Left ventricle myocardium superior (tissue), 1 donor: ENCODE results near the gene RASSF8. TPM values are rescaled to one million over a fixed set of nuclear protein-coding genes. Genes with fewer than 3 reads are reported as not detected.

Experiments used
- ATAC-seq: fragments of 200-7000 bp; cut with Tn5 transposase; one replicate; pipeline ENCODE4 v1.9.1; 2020; ENCODE audit warnings: mild to moderate bottlenecking, moderate library complexity
- DNase-seq: peaks from one replicate; pipeline ENCODE4 v3.0.0-alpha.2; 2020
- intact Hi-C: fragments of 100-400 bp; cut with micrococcal nuclease; formaldehyde crosslinking; loops from one replicate; pipeline ENCODE4 v1.11.0; 2022
- long read RNA-seq: library from polyadenylated mRNA; unstranded; transcript quantifications from one replicate; pipeline ENCODE4 v2.0.0, GENCODE V29; 2021
- total RNA-seq: library from RNA; stranded (reverse); fragmentation: NEBNext Ultra II Directional; extraction: Animal tissue kit (Norgen Biotek cat#: 25700); gene quantifications from one replicate; pipeline ENCODE4 v1.2.1, GENCODE V29; 2021
- donor health status: DM: no; HTN: yes; CAD: no; lungs with severe emphysema.

Gene RASSF8, protein sequence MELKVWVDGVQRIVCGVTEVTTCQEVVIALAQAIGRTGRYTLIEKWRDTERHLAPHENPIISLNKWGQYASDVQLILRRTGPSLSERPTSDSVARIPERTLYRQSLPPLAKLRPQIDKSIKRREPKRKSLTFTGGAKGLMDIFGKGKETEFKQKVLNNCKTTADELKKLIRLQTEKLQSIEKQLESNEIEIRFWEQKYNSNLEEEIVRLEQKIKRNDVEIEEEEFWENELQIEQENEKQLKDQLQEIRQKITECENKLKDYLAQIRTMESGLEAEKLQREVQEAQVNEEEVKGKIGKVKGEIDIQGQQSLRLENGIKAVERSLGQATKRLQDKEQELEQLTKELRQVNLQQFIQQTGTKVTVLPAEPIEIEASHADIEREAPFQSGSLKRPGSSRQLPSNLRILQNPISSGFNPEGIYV
- total RNA-seq, result 22.9 TPM
- long read RNA-seq, full-length matches to known transcripts, result 4 of 14 reads
- long read RNA-seq, partial matches to known transcripts, result 2 of 14 reads
- long read RNA-seq, other reads (novel, unspliced or antisense), result 8 of 14 reads

DNA sequence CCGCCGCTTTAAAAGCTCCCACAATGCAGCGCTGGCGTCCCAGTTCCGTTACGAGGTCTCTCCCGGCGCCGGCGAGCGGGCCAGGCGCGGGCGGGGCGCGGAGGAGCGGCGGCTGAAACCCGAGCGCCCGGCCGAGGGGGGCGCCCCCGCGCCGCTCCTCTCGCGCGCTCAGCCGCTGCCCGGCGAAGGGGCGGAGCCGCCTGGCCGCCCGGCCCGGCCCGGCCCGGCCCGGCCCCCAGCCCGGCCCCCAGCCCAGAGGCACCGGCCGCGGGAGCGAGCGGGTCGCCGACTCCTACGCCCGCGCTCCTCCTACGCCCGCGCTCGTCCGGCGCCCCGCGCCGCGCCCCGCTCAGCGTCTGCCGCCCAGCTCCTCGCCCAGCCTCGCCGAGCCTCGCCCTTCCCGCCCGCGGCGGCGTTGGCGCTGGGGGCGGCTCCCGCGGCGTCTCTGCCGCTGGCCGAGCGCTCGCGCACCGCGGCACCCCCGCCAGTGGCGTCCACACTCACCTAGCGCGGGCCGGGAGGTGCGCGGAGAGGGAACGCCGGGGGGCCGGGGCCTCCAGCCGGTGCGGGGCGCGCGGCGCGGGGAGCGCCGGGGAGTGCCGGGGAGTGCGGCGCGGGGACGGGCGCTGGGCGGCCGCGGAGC lies at the start of gene RASSF8:
Gene RASSF8 (plus strand): TSS at position 255 of the 643 bp plus-strand sequence. CDS start 96,662 bp downstream, outside the sequence.
- ATAC-seq (peak; percentile 93), DNase-seq (peak; percentile 91)
- intact Hi-C loops, result no loop called here

DNA sequence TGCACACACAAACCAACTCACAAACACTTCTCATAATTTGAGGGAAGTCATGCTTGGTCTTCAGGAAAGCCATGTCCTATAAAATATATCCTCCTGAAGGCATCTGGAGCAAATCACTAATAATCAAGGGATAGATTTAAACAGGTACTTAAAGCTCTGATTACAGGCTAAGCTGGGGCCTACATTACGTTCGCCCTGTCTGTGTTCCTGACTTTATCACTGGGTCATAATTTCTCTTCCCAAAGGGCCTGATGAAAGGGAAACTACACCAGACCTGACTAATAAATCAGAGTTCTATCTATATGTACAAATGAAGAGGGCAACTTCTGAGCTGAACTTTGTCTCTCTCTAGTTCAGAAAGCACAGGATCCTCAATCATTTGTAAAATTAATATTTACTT lies 43.9 kb upstream of the RASSF8 start:
- ATAC-seq (no peak), DNase-seq (no peak)
- intact Hi-C loops, result no loop called here

DNA sequence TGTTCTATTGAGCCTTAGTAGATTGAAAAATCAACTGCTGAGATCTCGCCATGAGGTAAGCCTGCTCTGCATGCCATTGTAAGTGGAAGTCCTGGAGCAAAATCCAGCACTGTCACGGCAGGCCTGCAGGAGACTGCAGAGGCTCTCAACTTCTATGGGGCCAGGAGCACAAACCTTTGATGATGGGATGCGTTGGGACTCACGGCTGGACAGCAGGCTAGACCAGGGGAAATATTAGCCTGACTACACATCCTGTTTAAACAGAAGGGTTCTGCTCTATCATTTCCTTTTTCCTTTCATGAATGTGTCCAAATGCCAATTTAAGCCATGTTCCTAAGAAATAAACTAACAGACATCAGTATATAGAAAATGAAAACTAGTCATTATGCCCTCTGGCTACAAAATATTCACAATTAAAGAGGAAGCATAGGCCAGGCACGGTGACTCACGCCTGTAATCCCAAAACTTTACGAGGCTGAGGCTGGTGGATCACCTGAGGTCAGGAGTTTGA lies 33.9 kb upstream of the RASSF8 start:
- intact Hi-C loops, result no loop called here
- DNase-seq (no peak), ATAC-seq (no peak)

DNA sequence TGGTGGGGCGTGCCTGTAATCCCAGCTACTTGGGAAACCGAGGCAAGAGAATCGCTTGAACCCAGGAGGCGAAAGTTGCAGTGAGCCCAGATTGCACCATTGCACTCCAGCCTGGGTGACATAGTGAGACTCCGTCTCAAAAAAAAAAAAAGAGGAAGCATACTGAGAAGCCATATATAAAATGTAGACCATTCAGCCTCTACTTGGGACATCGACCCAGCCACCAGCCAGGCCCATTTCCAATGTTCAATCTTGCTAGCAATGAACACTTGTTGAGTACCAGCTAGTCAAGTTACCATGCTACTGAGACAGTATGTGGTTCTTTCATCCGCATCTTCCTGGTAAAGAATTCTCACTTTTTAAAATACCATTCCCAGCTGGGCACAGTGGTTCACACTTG lies 33.4 kb upstream of the RASSF8 start:
- DNase-seq, result no peak
- ATAC-seq, result no peak
- intact Hi-C loops, result no loop called here

DNA sequence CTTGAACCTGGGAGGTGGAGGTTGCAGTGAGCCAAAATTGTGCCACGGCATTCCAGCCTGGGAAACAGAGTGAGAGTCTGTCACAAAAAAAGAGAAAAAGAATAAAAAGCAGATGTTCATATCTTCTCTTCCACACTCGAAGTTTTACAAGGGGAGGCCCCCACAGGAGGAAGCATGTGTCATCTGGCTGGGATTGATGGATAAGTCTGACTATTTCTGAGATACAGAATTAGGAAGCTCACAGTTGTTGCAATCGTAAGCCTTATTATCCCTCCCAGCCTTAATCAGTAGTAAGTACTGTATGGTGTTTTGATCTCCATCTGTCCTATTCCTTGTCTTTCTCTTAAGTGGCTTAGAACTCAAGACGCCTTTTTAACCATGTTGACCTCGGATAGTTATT lies 31.9 kb upstream of the RASSF8 start:
- intact Hi-C loops, result no loop called here
- no peak for ATAC-seq
- no peak for DNase-seq

DNA sequence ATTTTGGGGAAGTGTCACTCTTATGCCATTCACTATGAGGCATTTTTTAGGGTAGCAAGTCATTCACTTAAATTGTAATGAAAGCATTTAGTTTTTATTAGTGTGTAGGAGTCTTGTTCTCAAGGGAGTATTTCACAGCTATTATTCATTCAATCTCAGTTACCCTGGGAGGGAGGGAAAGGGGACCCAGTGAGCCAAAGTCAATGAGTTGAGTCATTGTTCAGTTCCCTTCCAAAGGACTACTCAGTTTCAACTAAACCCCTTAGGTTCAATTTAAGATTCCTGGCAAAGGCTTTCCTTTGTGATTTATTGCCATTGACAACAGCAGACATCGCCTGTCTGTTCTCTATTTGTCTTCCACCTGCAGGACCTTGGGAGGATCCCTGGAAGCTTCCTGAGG lies 29.3 kb upstream of the RASSF8 start:
- intact Hi-C loops, result no loop called here
- ATAC-seq (no peak), DNase-seq (no peak)

DNA sequence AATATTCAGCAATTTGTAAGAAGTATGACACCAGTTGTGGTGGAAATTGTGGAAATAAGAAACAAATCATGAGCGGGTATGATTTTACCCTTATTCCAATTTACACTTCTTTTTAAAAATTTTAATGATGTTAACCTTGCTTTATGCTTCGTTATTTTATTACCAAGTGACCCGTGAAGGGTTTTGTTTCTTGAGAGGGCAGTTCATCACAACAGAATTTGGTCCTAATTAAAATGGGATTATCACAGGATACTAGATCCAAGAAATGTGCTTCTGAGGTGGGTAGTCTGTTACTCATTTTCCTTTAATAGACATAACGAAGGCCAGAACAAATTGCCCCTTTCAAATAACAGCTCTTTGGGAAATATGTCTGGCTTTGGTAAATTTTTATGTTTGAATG lies 25.5 kb upstream of the RASSF8 start:
- DNase-seq, result no peak
- intact Hi-C loops, result no loop called here
- no peak for ATAC-seq

DNA sequence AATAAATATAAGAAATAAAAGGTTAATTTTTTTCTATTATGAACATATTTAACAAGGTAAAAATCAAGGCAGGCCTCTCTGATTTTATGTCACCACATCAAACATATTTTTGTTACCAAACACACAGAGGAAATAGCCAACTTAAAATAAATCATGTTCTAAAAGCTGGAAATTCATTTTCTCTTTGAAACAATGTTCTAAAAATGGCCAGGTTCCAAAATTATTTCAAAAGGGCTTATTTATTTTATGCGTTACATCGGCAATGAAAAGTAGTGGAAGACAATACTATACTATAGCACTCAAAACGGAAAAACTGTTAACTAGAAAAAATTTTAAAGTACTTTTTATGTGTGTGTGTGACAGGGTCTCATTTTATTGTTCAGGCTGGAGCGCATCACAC lies 24.0 kb upstream of the RASSF8 start:
- intact Hi-C loops, result no loop called here
- ATAC-seq (no peak), DNase-seq (no peak)

DNA sequence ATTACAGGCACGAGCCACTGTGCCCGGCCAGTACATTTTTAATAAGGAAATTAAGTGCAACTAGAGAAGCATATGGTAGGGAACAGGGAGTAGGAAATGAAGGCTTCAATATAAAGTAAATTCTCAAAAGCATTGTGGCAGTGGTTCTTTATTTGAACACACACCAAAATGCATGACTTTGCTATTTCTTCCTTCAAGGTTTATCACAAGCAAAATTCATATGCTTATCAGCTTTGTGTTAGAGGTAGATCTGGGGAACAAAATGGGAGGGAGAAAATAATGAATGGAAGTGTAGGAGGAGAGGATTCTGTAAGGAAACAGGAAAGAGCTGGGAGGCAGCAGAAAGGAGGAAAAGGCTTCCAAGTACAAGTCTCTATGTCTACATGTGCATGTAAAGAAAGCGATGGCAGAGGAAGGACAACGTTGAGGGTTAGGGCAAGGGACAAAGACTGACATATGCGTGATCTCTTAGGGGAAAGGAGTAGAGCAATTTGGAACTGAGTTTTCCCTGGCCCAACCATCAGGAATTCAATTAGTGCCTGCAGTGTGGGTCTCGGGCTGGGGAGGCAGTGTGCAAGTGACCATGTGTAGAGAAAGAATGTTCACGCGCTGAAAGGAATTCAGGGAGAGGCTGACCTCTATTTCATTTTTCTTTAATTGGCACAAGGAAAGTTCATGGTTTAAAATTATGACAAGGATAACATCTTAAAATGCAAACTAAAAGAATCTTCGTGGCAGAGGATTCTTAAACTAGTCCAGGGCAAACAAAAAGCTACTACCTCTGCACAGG lies 22.9 kb upstream of the RASSF8 start:
- DNase-seq (no peak), ATAC-seq (no peak)
- intact Hi-C loops, result no loop called here

DNA sequence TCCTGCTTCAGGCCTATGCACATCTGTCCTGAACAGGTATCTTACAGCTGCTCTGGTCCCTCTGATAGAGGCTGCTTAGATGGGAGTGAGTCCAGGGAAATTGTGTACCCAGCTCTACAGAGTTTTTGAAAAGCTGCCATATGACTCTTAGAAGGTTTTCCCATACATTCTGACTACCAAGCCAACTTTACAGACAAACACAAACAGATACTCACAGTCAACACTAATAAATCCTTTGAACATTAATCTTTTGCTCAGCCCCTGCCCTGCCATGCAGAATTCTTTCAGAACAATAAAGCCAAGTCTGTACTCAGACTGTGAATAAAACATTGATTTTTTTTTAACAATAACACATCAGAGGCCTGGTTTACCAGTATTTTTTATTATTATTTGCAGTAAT lies 21.4 kb upstream of the RASSF8 start:
- intact Hi-C loops, result no loop called here
- DNase-seq (no peak), ATAC-seq (no peak)

DNA sequence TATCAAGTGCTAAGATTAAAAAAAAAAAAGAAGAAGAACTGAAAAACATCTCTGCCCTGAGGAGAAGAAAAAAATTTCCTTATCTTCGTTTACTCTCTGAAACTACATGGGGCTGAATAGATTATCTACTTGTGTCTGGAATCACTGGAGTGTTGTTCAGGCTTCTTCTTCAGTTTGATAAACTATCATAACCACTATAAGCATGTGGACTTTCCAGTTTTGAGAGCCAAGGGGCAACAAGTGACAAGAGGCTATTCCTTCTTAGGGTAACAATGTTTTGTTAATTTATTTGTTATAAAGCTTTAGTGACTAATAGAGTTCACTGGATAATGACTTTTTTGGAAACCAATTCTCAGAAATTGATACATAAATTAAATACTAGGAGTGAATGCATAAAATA lies 19.9 kb upstream of the RASSF8 start:
- DNase-seq (no peak), ATAC-seq (no peak)
- intact Hi-C loops, result no loop called here

DNA sequence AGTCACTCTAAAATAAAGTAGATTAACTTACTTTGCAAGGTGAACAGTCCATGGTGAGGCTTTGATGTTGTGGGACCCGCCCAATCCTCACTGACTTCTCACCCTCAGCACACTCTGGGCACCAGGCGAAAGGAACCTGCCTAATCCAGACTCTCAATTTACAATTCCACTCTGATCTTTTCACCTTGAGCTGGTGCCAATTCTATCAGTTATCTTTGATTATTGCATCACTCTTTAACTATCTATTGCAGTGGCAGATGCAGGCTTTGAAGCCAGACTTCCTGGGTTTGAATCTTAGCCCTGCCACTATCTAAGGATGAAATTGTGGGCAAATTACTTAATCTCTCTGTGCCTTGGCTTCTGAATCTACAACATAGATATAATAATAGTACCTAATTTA lies 18.9 kb upstream of the RASSF8 start:
- no peak for DNase-seq
- intact Hi-C loops, result no loop called here
- ATAC-seq, result no peak

DNA sequence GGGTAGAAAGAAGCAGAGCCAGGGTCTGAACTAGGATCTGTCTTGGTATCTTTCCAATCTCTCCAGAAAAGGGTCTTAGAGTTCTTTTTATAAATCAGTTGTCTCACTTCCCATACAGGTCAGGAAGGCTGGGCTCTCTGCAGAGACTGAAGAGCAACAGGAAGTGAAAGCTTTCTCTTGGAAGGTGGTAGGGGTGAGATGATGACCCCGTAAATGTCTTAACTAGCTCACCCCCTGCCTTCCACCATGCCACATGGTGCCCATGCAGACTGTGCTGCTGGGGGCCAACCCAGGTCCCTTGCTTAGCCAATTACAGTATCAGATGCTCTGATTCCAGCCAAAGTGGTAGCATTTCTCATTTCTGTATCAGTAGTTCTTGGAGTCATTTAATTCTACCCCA lies 17.6 kb upstream of the RASSF8 start:
- no peak for ATAC-seq
- intact Hi-C loops, result no loop called here

DNA sequence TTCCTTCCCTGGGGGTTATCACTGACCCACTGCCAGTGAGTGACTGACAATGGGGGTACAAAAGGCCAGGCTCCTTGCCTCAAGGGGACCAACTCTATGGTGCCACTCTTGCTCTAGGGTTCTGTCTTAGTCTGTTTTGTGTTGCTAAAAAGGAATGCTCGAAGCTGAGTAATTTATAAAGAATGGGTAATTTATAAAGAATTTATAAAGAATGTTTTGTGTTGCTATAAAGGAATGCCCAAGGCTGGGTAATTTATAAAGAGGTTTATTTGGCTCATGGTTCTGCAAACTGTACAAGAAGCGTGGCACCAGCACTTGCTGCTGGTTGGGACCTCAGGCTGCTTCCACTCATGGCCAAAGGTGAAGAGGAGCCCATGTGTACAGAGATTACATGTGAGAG lies 15.8 kb upstream of the RASSF8 start:
- ATAC-seq (no peak), DNase-seq (no peak)
- intact Hi-C loops, result no loop called here

More for the DNA sequence above, 17.6 kb upstream of the RASSF8 start:
- no peak for DNase-seq

DNA sequence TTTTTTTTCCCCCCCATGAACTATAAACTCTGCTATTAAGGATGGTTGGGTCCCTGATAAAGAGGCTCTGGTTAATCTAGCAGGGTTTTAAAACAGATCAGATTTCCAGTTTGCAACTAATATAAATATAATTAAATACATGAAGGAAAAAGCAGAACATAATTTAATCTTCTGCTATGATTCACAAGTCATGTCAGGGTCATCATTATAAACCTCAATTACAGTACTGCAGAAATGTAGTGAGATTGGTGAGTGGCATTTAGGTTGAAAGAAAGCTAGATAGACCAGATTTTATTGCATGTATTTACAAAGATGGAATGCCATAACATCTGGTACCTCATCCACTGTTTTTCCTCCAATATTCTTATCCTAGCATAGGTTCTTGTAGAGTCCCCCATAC lies 14.5 kb upstream of the RASSF8 start:
- no peak for ATAC-seq
- DNase-seq, result no peak
- intact Hi-C loops, result no loop called here

DNA sequence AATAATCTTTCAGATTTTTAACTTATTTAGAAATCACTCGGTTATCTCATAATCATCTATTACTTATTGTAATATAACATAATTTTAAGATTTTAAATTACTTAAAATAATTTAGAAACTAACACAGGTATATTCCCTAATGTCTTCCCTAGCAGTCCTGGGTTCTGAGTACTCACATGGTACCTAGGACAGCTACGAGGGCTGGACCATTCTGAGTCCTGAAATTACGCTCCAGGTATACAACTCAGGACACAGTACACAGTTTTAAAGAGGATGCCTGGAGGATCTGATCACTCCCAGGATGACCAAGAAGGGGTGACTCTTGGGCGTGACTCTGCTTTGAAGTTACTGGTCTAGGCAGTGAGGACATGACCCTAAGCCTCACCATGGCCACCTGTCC lies 9.1 kb upstream of the RASSF8 start:
- ATAC-seq (no peak), DNase-seq (no peak)
- intact Hi-C loops, result no loop called here

DNA sequence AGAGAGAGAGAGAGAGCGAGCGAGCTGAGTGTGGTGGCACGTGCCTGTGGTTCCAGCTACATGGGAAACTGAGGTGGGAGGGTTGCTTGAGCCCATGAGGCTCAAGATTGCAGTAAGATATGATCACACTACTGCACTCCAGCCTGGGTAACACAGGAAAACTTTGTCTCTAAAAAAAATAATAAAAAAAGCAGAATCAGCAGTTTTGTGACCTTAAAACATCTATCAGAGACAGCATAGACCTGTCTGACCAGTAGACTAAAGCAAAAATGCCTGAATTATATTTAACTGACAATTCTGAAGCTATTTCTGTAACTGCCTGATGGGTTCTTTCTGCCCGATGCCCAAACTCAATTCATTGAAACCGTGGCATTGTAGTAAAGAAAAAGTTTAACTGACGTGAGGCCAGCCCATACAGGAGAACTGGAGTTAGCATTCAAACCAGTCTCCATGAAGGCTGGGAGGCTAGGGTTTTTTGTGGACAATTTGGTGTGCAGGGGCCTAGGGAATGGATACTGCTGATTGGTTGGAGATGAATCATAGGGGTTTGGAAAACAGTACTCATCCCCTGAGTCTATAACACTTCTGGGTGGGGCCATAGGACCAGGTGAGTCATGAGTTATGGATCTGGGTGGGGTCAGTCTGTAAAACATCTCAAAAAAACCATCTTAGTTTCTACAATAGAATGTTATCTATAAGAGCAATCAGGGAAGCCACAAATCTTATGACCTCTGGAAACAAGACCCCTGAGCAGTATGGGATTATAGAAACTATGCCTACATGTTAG lies 8.0 kb upstream of the RASSF8 start:
- ATAC-seq, result no peak
- intact Hi-C loops, result no loop called here
- no peak for DNase-seq

DNA sequence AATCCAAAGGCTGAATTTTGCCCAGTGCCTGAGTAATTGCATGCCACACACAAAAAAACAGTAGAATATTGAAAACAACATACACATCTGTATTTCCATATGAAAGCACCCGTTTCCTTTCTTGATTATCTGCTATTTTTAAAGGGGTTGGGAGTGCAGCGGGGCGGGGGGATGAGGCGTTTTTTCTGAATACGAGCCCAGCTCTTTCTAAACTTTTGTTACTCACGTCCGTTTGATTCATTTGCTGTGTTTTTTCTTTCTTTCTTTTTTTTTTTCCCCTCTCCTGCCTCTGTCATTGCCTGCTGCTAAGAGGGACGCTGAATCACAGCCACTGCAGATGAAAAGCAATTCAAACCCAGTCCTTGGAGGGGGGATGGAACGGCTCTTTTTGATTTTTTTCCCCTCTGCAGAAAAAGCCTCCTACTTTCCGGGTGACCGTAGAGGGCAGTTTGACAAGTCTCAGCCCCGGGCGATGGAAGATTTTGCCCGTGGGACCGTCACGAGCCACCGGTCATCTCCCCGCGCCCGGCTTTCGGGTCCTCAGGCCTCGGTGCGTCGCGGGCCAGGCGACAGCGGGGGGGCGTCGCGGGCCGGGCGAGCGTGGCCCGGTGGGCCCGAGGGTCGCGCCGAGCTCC lies 572 bp upstream of the RASSF8 start:
- intact Hi-C loops, result no loop called here
- DNase-seq (no peak), ATAC-seq (no peak)
